HG03159 (cell line): ENCODE results near the gene MMAA.

ENCODE experiments used
- ATAC-seq: cut with Tn5 transposase; IDR thresholded peaks from one replicate; pipeline ENCODE4 v1.9.1; 2021; ENCODE audit warnings: mild to moderate bottlenecking, moderate library complexity; ENCODE audit not compliant: unreplicated experiment

The MMAA gene

DNA sequence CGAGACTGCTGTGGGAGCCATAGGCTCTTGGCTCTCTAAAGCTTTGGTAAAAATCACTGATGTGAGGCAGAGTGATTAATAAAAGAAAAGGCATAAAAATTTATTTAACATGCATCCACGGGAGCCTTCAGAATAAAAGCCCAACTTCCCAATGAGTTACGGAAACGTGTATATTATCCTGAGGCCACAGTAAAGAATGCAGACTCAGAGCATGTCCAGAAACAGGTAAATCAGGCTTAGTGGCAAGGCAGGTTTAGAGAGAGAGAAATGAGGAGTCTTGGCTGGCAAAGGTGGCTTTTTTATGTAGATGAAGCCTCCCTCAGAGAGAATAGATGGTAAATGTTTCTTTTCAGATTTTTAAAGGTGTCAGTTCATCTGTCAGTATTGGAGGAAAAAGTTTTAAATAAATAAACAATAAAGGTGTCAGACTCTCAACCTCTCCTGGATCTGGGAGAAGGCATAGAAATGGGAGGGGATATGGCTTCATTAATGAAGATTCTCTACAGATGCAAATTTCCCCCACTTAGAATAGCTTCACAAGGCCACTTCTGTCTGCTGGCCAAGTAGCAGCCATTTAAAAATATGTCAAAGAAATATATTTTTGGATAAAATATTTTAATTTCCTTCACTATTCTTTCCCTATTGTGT is 84.8 kb downstream of the MMAA start:
- ATAC-seq = no peak

DNA sequence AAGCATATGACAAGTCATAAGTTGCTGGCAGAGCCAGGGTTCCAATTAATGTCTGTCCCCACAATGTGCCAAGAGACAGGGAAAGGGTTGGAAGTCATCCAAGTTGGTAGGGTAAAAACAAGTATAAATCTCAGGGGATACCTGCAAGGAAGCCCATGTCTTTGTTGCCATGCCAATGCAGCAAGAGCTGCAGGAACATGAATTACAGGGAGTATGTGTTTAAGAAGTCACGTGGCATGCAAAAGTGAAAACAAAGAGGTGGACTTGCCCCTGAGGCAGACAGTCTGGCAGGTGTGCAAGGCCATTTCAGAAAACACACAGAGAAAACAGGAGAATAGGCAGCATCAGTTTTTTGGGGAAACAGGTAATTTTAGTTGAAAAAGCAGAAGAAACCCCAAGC is 90.2 kb downstream of the MMAA start:
- peak; percentile 15 for ATAC-seq
